ENCODE results near the gene FAM50A. TPM values are rescaled to one million over a fixed set of nuclear protein-coding genes. Genes with fewer than 3 reads are reported as not detected.

FAM50A gene
- total and polyA plus RNA-seq, 2 of the 4 experiments (the other 2 are of a cell fraction) = 46.4 to 119 TPM

GRCh38 chrX:154431341-154431740 lies 12.6 kb upstream of the FAM50A start:
- Histone ChIP-seq H3K56ac (ENCODE audit: extremely low read depth, insufficient read depth, low read length) (no peak overlapping the region), H3K9ac (ENCODE audit: low read depth, low read length) (no peak overlapping the region), H3K9me1 (ENCODE audit: insufficient read depth, low read length) (peaks cover 3% of the 10 kb centered on the region; the same call in 1 of the 2 replicates), H2BK20ac (ENCODE audit: low read depth, low read length) (no peak overlapping the region), H3K4me3 (ENCODE audit: insufficient read depth, low read depth, low read length) (no peak overlapping the region), H3K9me3 (ENCODE audit: control insufficient read depth, insufficient read depth, low read length) (no peaks in the 10 kb centered on the region), H2AK9ac (replicated peaks; ENCODE audit: low read depth, low read length, poor library complexity) (no peak overlapping the region), H3K14ac (replicated peaks; ENCODE audit: low read depth, low read length) (no peak overlapping the region), H4K20me1 (ENCODE audit: insufficient read depth, low read length) (peaks cover 7% of the 10 kb centered on the region), H2BK15ac (ENCODE audit: low read depth, low read length) (no peak overlapping the region), H4K5ac (ENCODE audit: low read depth, low read length) (no peak overlapping the region), H3K23ac (ENCODE audit: low read depth, low read length) (no peak overlapping the region), H2BK120ac (ENCODE audit: low read depth, low read length) (no peak overlapping the region), H4K91ac (ENCODE audit: insufficient read depth, low read depth, low read length) (no peak overlapping the region), H2BK5ac (ENCODE audit: low read depth, low read length, poor library complexity, severe bottlenecking) (no peak overlapping the region), H3K36me3 (ENCODE audit: control insufficient read depth, insufficient read depth, low read length) (peaks cover 32% of the 10 kb centered on the region), H2AFZ (replicated peaks; ENCODE audit: low read length, poor library complexity) (no peak overlapping the region), H3K4me1 (ENCODE audit: control insufficient read depth, insufficient read depth, low read length) (peaks cover 2% of the 10 kb centered on the region; the same call in 1 of the 2 replicates), H3K79me1 (ENCODE audit: low read depth in 1 of 2, low read length in 2 of 2) (peaks cover 7 to 30% of the 10 kb centered on the region in 2 experiments), H3K4ac (ENCODE audit: low read depth, low read length) (no peak overlapping the region), H3K4me2 (ENCODE audit: low read depth, low read length) (no peak overlapping the region), H3K27ac (ENCODE audit: insufficient read depth, low read length) (no peak overlapping the region), H3K18ac (ENCODE audit: low read depth, low read length) (no peak overlapping the region), H4K8ac (ENCODE audit: low read depth in 2 of 2, low read length in 2 of 2) (no peak overlapping the region), H2AK5ac (ENCODE audit: low read depth, low read length) (no peak overlapping the region), H3K27me3 (ENCODE audit: control insufficient read depth, insufficient read depth, low read length) (no peaks in the 10 kb centered on the region)
- DNase-seq (no peak), ATAC-seq (ENCODE audit: low read depth) (no peak)
- intact Hi-C loops (cut with micrococcal nuclease) (no loop called here), in situ Hi-C loops (cut with MboI; ENCODE audit: low sequenced_read_pairs) (no loop called here), dilution Hi-C loops (cut with HindIII; ENCODE audit: low sequenced_read_pairs, unreplicated experiment) (no loop called here)
- BruUV-seq (replicated peaks) = no TSS peak
- ChIA-PET CTCF (no interaction called here), POLR2A (ENCODE audit: unreplicated experiment) (no interaction called here)
- TF ChIP-seq RFX5 (IDR thresholded peaks at IDR 0.05; ENCODE audit: low read depth, low read length) = no peak
- WGBS, 2 experiments (ENCODE audit: extremely low coverage in 2 of 2, insufficient read length in 1 of 2) = no CpG with 5 or more reads among the region's 5 CpGs
